H1 (cell line): ENCODE measurements around the gene HOXB8. TPM values are rescaled to one million over a fixed set of nuclear protein-coding genes. Genes with fewer than 3 reads are reported as not detected.
A peak's percentile ranks its signal among the peaks of the same experiment; 100 is the strongest.

Experiments used
- CTCF ChIA-PET: fragments of 300-600 bp; sonication (Branson Sonifier 250); formaldehyde crosslinking; loops from one replicate; lab custom pipeline; 2021; ENCODE audit not compliant: partially characterized antibody; lab: Charles Lee
- POLR2A ChIA-PET: fragments of 300-600 bp; sonication (Branson Sonifier 250); formaldehyde crosslinking; loops from one replicate; lab custom pipeline; 2021; ENCODE audit warnings: inconsistent platforms; ENCODE audit not compliant: partially characterized antibody; lab: Charles Lee
- DNase-seq, 2 experiments: peaks; one replicate each; pipeline versions ENCODE4 v3.0.0 to v3.0.0-alpha.2; 2010 to 2022; ENCODE audit warnings: low spot score in 2 of 2, low read depth in 1 of 2, mixed read lengths in 1 of 2
- FAIRE-seq: peaks from 2 replicates; lab custom pipeline; 2011; peaks lifted over from hg19 to GRCh38; lab: Jason Lieb, UNC
- H2AFZ ChIP-seq: 2 replicates; pipeline ENCODE4 v1.8.1; 2012; ENCODE audit warnings: low read length, inconsistent platforms
- H2AK5ac ChIP-seq: 2 replicates; pipeline ENCODE4 v1.6.1; 2013; ENCODE audit warnings: low read depth, low read length
- H2BK120ac ChIP-seq: replicated peaks from 2 replicates; pipeline ENCODE3; 2013; ENCODE audit warnings: low read depth, low read length, inconsistent platforms
- H2BK12ac ChIP-seq: 2 replicates; pipeline ENCODE4 v1.6.1; 2013; ENCODE audit warnings: low read depth, low read length
- H2BK15ac ChIP-seq: 2 replicates; pipeline ENCODE4 v1.6.1; 2013; ENCODE audit warnings: low read length
- H2BK20ac ChIP-seq: 2 replicates; pipeline ENCODE4 v1.6.1; 2013; ENCODE audit warnings: low read length
- H2BK5ac ChIP-seq: 2 replicates; pipeline ENCODE4 v1.6.1; 2013; ENCODE audit warnings: low read depth, low read length
- H3K14ac ChIP-seq: 2 replicates; pipeline ENCODE4 v1.6.1; 2013; ENCODE audit warnings: inconsistent platforms; ENCODE audit not compliant: insufficient read length
- H3K18ac ChIP-seq: 2 replicates; pipeline ENCODE4 v1.6.1; 2013; ENCODE audit warnings: low read length; ENCODE audit errors: extremely low read depth
- H3K23ac ChIP-seq: 2 replicates; pipeline ENCODE4 v1.6.1; 2013; ENCODE audit warnings: inconsistent platforms; ENCODE audit not compliant: insufficient read length
- H3K23me2 ChIP-seq: 2 replicates; pipeline ENCODE4 v1.6.1; 2013; ENCODE audit warnings: low read depth, low read length
- H3K27ac ChIP-seq: 2 replicates; pipeline ENCODE4 v1.6.1; 2011; ENCODE audit warnings: low read depth, low read length, inconsistent platforms
- H3K27me3 ChIP-seq, 4 experiments: replicated peaks in 1 of 4; 1 replicate in 1 of 4; 2 replicates in 3 of 4; pipeline versions ENCODE4 v1.6.1 to v1.8.1; 2011 to 2013; ENCODE audit warnings: low read length in 3 of 4, mild to moderate bottlenecking in 3 of 4, inconsistent platforms in 2 of 4, mixed read lengths in 2 of 4, moderate library complexity in 1 of 4; ENCODE audit not compliant: control insufficient read depth in 3 of 4, insufficient read depth in 3 of 4; ENCODE audit errors: extremely low read depth in 1 of 4
- H3K36me3 ChIP-seq, 4 experiments: 2 replicates each; pipeline versions ENCODE4 v1.6.1 to v1.8.1; 2011 to 2013; ENCODE audit warnings: mild to moderate bottlenecking in 4 of 4, low read length in 3 of 4, moderate library complexity in 2 of 4, control low read depth in 1 of 4, inconsistent platforms in 1 of 4; ENCODE audit not compliant: insufficient read depth in 4 of 4, control insufficient read depth in 2 of 4
- H3K4ac ChIP-seq: replicated peaks from 2 replicates; pipeline ENCODE3; 2013; ENCODE audit warnings: low read length, low read depth, mixed read lengths, inconsistent platforms; ENCODE audit not compliant: insufficient read length
- H3K4me1 ChIP-seq, 4 experiments: replicated peaks in 1 of 4; 1 replicate in 1 of 4; 2 replicates in 3 of 4; pipeline versions ENCODE4 v1.6.1 to v1.8.1; 2011 to 2013; ENCODE audit warnings: low read length in 3 of 4, inconsistent platforms in 2 of 4, mixed read lengths in 1 of 4; ENCODE audit not compliant: insufficient read depth in 4 of 4, control insufficient read depth in 3 of 4
- H3K4me2 ChIP-seq, 2 experiments: 2 replicates each; pipeline versions ENCODE4 v1.6.1 to v1.8.1; 2011 to 2013; ENCODE audit warnings: low read depth in 2 of 2, low read length in 2 of 2, control low read depth in 1 of 2, inconsistent platforms in 1 of 2, mild to moderate bottlenecking in 1 of 2; ENCODE audit not compliant: insufficient read depth in 1 of 2
- H3K4me3 ChIP-seq, 4 experiments: fragments of 200-600, 300-600 bp in 1 of 4; sonication (generic), shearing (Covaris generic), sonication (Bioruptor Twin) in 1 of 4; 2 replicates each; pipeline versions ENCODE4 v1.5.1 to v1.8.1; 2011 to 2016; ENCODE audit warnings: low read length in 4 of 4, low read depth in 3 of 4, control low read depth in 2 of 4, inconsistent platforms in 2 of 4, mild to moderate bottlenecking in 2 of 4, mixed read lengths in 1 of 4, moderate library complexity in 1 of 4; ENCODE audit not compliant: insufficient read depth in 2 of 4; ENCODE audit errors: extremely low read depth in 1 of 4
- H3K56ac ChIP-seq: replicated peaks from 2 replicates; pipeline ENCODE3; 2013; ENCODE audit warnings: low read depth, mild to moderate bottlenecking, mixed read lengths, low read length, inconsistent platforms; ENCODE audit not compliant: insufficient read length
- H3K79me1 ChIP-seq: 2 replicates; pipeline ENCODE4 v1.6.1; 2013; ENCODE audit warnings: low read depth, low read length, control low read depth
- H3K79me2 ChIP-seq, 2 experiments: 2 replicates each; pipeline versions ENCODE4 v1.6.1 to v1.8.1; 2012 to 2013; ENCODE audit warnings: low read length in 2 of 2, mild to moderate bottlenecking in 2 of 2, inconsistent platforms in 1 of 2; ENCODE audit not compliant: insufficient read depth in 2 of 2, control insufficient read depth in 1 of 2
- H3K9ac ChIP-seq, 4 experiments: replicated peaks in 1 of 4; 1 replicate in 1 of 4; 2 replicates in 3 of 4; pipeline versions ENCODE4 v1.6.1 to v1.8.1; 2011 to 2013; ENCODE audit warnings: low read depth in 3 of 4, low read length in 3 of 4, control low read depth in 2 of 4, mild to moderate bottlenecking in 2 of 4, moderate library complexity in 2 of 4, inconsistent platforms in 1 of 4; ENCODE audit errors: extremely low read depth in 1 of 4
- H3K9me3 ChIP-seq, 2 experiments: 2 replicates each; pipeline versions ENCODE4 v1.6.1 to v1.8.1; 2012 to 2013; ENCODE audit warnings: mild to moderate bottlenecking in 2 of 2, moderate library complexity in 2 of 2, control low read depth in 1 of 2, inconsistent platforms in 1 of 2, low read depth in 1 of 2, low read length in 1 of 2, mixed read lengths in 1 of 2; ENCODE audit not compliant: insufficient read depth in 2 of 2
- H4K20me1 ChIP-seq, 2 experiments: replicated peaks in 1 of 2; 2 replicates each; pipeline versions ENCODE3 to v1.8.1; 2011 to 2013; ENCODE audit warnings: inconsistent platforms in 2 of 2, low read length in 2 of 2, mild to moderate bottlenecking in 1 of 2; ENCODE audit not compliant: insufficient read depth in 2 of 2, control insufficient read depth in 1 of 2
- H4K5ac ChIP-seq: 2 replicates; pipeline ENCODE4 v1.6.1; 2013; ENCODE audit warnings: low read length, low read depth, mixed read lengths, inconsistent platforms; ENCODE audit not compliant: insufficient read length
- H4K8ac ChIP-seq: 2 replicates; pipeline ENCODE4 v1.8.0; 2013; ENCODE audit warnings: mild to moderate bottlenecking, moderate library complexity, low read length, inconsistent platforms; ENCODE audit not compliant: insufficient read depth; ENCODE audit errors: extremely low read depth
- H4K91ac ChIP-seq: replicated peaks from 2 replicates; pipeline ENCODE3; 2013; ENCODE audit warnings: low read length, mixed read lengths, inconsistent platforms; ENCODE audit not compliant: insufficient read length
- BCL11A ChIP-seq, 2 experiments: IDR thresholded peaks; one replicate each; pipeline ENCODE4 v1.6.1; 2011; ENCODE audit warnings: low read depth in 2 of 2, low read length in 2 of 2, mild to moderate bottlenecking in 2 of 2
- BRCA1 ChIP-seq: IDR thresholded peaks from 2 replicates; pipeline ENCODE4 v1.6.1; 2012; ENCODE audit warnings: low read depth, low read length, improper control_type of control experiment
- CBX8 ChIP-seq: fragments of 300-800, 300-1000 bp; sonication (generic); IDR thresholded peaks from 2 replicates; pipeline ENCODE4 v1.7.1; 2016; ENCODE audit warnings: low read depth, low read length, borderline replicate concordance
- CTBP2 ChIP-seq: IDR thresholded peaks from 2 replicates; pipeline ENCODE4 v1.7.0; 2011; ENCODE audit warnings: borderline replicate concordance, mild to moderate bottlenecking, moderate library complexity, mixed read lengths, low read length; ENCODE audit not compliant: insufficient read depth, insufficient read length
- KDM1A ChIP-seq: fragments of 200-600, 300-600 bp; sonication (generic); IDR thresholded peaks from 2 replicates; pipeline ENCODE4 v1.7.1; 2016; ENCODE audit warnings: mild to moderate bottlenecking, low read length, borderline replicate concordance
- POLR2A ChIP-seq, 2 experiments: IDR thresholded peaks; 1 replicate in 1 of 2; 2 replicates in 1 of 2; pipeline ENCODE4 v1.6.1; 2011; ENCODE audit warnings: low read depth in 2 of 2, low read length in 2 of 2, mild to moderate bottlenecking in 2 of 2; ENCODE audit errors: control extremely low read depth in 1 of 2
- RBBP5 ChIP-seq: IDR thresholded peaks from 2 replicates; pipeline ENCODE4 v1.7.1; 2012; ENCODE audit warnings: low read depth, mild to moderate bottlenecking, inconsistent platforms, low read length, moderate library complexity, borderline replicate concordance
- RNF2 ChIP-seq: fragments of 200-900, 300-1000 bp; sonication (generic); IDR thresholded peaks from 2 replicates; pipeline ENCODE4 v1.7.1; 2016; ENCODE audit warnings: borderline replicate concordance, low read depth, mild to moderate bottlenecking, antibody characterized with exemption, low read length; ENCODE audit not compliant: poor library complexity, severe bottlenecking; ENCODE audit errors: missing control alignments
- SIRT6 ChIP-seq: IDR thresholded peaks from one replicate; pipeline ENCODE4 v1.7.1; 2012; ENCODE audit warnings: low read length, inconsistent platforms
- SIX5 ChIP-seq: IDR thresholded peaks from 2 replicates; pipeline ENCODE4 v1.6.1; 2011; ENCODE audit warnings: mild to moderate bottlenecking, low read depth, low read length
- SP4 ChIP-seq: IDR thresholded peaks from 2 replicates; pipeline ENCODE4 v1.6.1; 2012; ENCODE audit warnings: low read length, inconsistent platforms
- TAF1 ChIP-seq: IDR thresholded peaks from 2 replicates; pipeline ENCODE4 v1.6.1; 2011; ENCODE audit warnings: mild to moderate bottlenecking, low read depth, low read length
- WGBS, 2 experiments: shearing (Covaris generic) in 1 of 2; methylation state at CpG; one replicate each; pipeline versions ENCODE4 v1.1.6 to v1.1.7; 2013 to 2015; ENCODE audit warnings: low lambda C conversion rate in 2 of 2, mixed read lengths in 2 of 2, inconsistent platforms in 1 of 2, low coverage in 1 of 2, missing lambda C conversion rate in 1 of 2; ENCODE audit not compliant: insufficient replicate concordance in 2 of 2, insufficient coverage in 1 of 2, insufficient read length in 1 of 2; ENCODE audit errors: extremely low coverage in 1 of 2, missing lambda C conversion rate in 1 of 2; 5-methylcytosine and 5-hydroxymethylcytosine counted together
- polyA plus RNA-seq, 7 experiments: library from polyadenylated mRNA; depleted of rRNA in 3 of 7; stranded (reverse) in 5 of 7; unstranded in 2 of 7; fragments of >200 nt in 5 of 7; fragments of 200-250 nt in 2 of 7; gene quantifications; 1 replicate in 5 of 7; 2 replicates in 1 of 7; 4 replicates in 1 of 7; pipeline versions ENCODE4 v1.2.1 to v1.2.3, GENCODE V29; 2011 to 2013; ENCODE audit warnings: missing spikeins in 2 of 7, mixed read lengths in 2 of 7
- total RNA-seq: library from RNA; stranded (reverse); fragmentation: NEBNext Ultra II Directional; extraction: Animal tissue kit (Norgen Biotek cat#: 25700); gene quantifications from 2 replicates; pipeline ENCODE4 v1.2.1, GENCODE V29; 2021

HOXB8 gene
- total and polyA plus RNA-seq, 2 of the 8 experiments (the other 6 are each of a cell fraction or from before 2014, with no cell fraction given) = not detected

DNA sequence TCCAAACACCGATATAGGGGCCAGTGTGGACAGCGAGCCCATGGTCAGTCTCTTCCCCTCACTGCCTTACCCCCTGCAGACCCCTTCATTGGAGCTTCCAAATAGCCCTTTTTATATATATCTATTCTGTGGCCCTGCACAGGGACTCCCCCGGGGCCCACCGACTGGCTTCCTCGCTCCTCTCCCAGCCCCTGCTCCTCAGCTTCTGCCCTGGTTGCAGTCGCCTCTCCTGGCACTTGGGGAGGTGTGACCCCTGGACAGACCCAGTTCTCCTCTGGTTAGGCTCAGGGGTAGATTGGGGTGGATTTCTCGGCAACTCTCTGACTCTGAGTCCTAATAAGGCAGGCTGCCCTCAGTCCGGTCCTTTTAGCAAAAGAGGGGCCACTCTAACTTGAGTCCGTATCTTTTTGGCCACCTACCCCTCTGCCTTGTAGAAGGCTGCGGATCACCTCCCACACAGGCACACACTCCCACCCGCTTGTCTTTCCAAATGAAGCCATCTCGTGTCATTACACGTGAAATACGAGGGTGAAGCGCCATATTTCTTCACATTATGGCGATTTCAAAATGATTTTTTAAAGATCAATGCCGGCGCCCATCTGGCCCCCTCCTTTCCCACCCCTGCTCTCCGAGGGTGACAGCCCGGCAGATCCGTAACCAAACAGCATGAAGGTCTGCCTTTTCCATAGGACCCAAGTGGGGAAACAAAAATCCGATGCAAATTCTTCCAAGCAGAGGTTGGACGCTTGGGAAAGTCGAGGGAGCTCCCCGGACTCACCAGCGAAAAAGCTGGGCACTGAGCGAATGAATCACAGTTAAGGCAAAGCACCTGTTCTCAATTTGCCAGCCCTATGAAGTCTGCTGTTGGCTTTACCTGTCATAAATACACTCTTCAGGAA lies 12.8 kb upstream of the HOXB8 start:
- ChIA-PET POLR2A (no interaction called here), CTCF (interaction anchor here (1.0 to 4.6 kb wide), 7 partner anchors 9 to 38 kb away, joined by 3 to 30 read pairs (median 5); partner anchors contain the start of genes HOXB3, HOXB5 and HOXB8)
- peaks cover 0 to 11% (median 5%) of the 10 kb centered on the region in 4 experiments; a peak in 5 of 7 replicates for H3K4me1 ChIP-seq
- peaks cover 98 to 100% (median 100%) of the 10 kb centered on the region in 4 experiments for H3K27me3 ChIP-seq
- H3K56ac ChIP-seq = no peak overlapping the region
- H4K5ac ChIP-seq = no peak overlapping the region
- no peaks in the 10 kb centered on the region for H3K9me3 ChIP-seq
- no peak overlapping the region for H3K9ac ChIP-seq
- H3K4me2 ChIP-seq = no peak overlapping the region
- no peak overlapping the region for H3K4me3 ChIP-seq
- WGBS, 2 experiments = 32% methylated on average over 27 of the region's 27 CpGs; no CpG with 5 or more reads in 1 of the 2 experiments
- H2AFZ ChIP-seq = no peak overlapping the region
- no peak overlapping the region for H3K14ac ChIP-seq
- DNase-seq = no peak
- H2BK15ac ChIP-seq = no peak overlapping the region
- H4K91ac ChIP-seq = no peak overlapping the region
- H3K79me1 ChIP-seq = no peaks in the 10 kb centered on the region
- H4K8ac ChIP-seq = no peak overlapping the region
- H4K20me1 ChIP-seq = peaks cover 35 to 41% of the 10 kb centered on the region in 2 experiments
- H2BK12ac ChIP-seq = 0 out of 2 replicates have a peak overlapping the region, but pooled peaks have one; percentile 17
- H3K23ac ChIP-seq = no peak overlapping the region
- peaks cover 0 to 3% (median 0%) of the 10 kb centered on the region in 4 experiments; a peak in 1 of 8 replicates for H3K36me3 ChIP-seq
- FAIRE-seq = no peak
- H2BK120ac ChIP-seq = no peak overlapping the region
- no peak overlapping the region for H3K4ac ChIP-seq
- no peak overlapping the region for H3K27ac ChIP-seq
- H2BK5ac ChIP-seq = no peak overlapping the region
- H2BK20ac ChIP-seq = no peak overlapping the region
- no peaks in the 10 kb centered on the region for H3K79me2 ChIP-seq
- H3K23me2 ChIP-seq = peaks cover 2% of the 10 kb centered on the region; the same call in 1 of the 2 replicates
- H2AK5ac ChIP-seq = no peak overlapping the region
- H3K18ac ChIP-seq = no peak overlapping the region
- TF ChIP-seq BCL11A (IDR thresholded peaks at IDR 0.05; ENCODE audit: low read depth in 2 of 2, low read length in 2 of 2) = no peak
- TF ChIP-seq SP4 = no peak
- peak; percentile 32; the same call in 1 of the 2 replicates for TF ChIP-seq CBX8
- peak; percentile 34 for TF ChIP-seq CTBP2
- no peak for TF ChIP-seq KDM1A
- TF ChIP-seq RBBP5 = no peak
- no peak for TF ChIP-seq TAF1
- no peak for TF ChIP-seq SIX5
- no peak for TF ChIP-seq SIRT6
- no peak for TF ChIP-seq POLR2A (IDR thresholded peaks at IDR 0.05; ENCODE audit: control extremely low read depth in 1 of 2, low read depth in 2 of 2, low read length in 2 of 2)
- no peak for TF ChIP-seq BRCA1
- TF ChIP-seq RNF2 = peak; percentile 34
